NCI-H128 (cell line): ENCODE measurements around the gene AKAP8.
"Not testable (repeated sequence)": the region's sequence is repeated elsewhere in the genome, so short reads cannot be mapped to it uniquely, and the experiment has no call there.

Experiments
- DNase-seq: peaks from one replicate; lab custom pipeline; 2025; ENCODE audit not compliant: unreplicated experiment; lab: John Stamatoyannopoulos, UW

The AKAP8 gene

GRCh38 chr19:15374105-15374651 lies 5.4 kb downstream of the AKAP8 start:
- no peak for DNase-seq

GRCh38 chr19:15373644-15374043 lies 5.9 kb downstream of the AKAP8 start:
- DNase-seq: no peak

GRCh38 chr19:15372891-15373301 lies 6.7 kb downstream of the AKAP8 start:
- no peak for DNase-seq

- DNase-seq: no peak
Measured at GRCh38 chr19:15372470-15372869, 7.1 kb downstream of the AKAP8 start.

GRCh38 chr19:15371786-15372380 lies 7.7 kb downstream of the AKAP8 start:
- no peak for DNase-seq

- no peak for DNase-seq
Measured at GRCh38 chr19:15371119-15371518, 8.5 kb downstream of the AKAP8 start.

GRCh38 chr19:15369594-15369891 lies 10.0 kb downstream of the AKAP8 start:
- DNase-seq: no peak

- no peak for DNase-seq
Measured at GRCh38 chr19:15368798-15369593, 10.6 kb downstream of the AKAP8 start.

- DNase-seq: no peak
Measured at GRCh38 chr19:15368051-15368632, 11.4 kb downstream of the AKAP8 start.

GRCh38 chr19:15367439-15367838 lies 12.1 kb downstream of the AKAP8 start:
- no peak for DNase-seq

GRCh38 chr19:15365264-15365663 lies 14.3 kb downstream of the AKAP8 start:
- no peak for DNase-seq

- not testable (repeated sequence) for DNase-seq
Measured at GRCh38 chr19:15363791-15364190, 15.8 kb downstream of the AKAP8 start.

- not testable (repeated sequence) for DNase-seq
Measured at GRCh38 chr19:15363048-15363447, 16.5 kb downstream of the AKAP8 start.

GRCh38 chr19:15360015-15360414 lies 19.6 kb downstream of the AKAP8 start:
- DNase-seq: not testable (repeated sequence)

- no peak for DNase-seq
Measured at GRCh38 chr19:15358918-15359317, 20.7 kb downstream of the AKAP8 start.

- no peak for DNase-seq
Measured at GRCh38 chr19:15357906-15358305, 21.7 kb downstream of the AKAP8 start.

GRCh38 chr19:15354566-15355296 lies 24.9 kb downstream of the AKAP8 start:
- DNase-seq: no peak

- no peak for DNase-seq
Measured at GRCh38 chr19:15353908-15354307, 25.7 kb downstream of the AKAP8 start.

GRCh38 chr19:15352535-15352934 lies 27.1 kb downstream of the AKAP8 start:
- not testable (repeated sequence) for DNase-seq

GRCh38 chr19:15341328-15341727 lies 38.3 kb downstream of the AKAP8 start:
- not testable (repeated sequence) for DNase-seq

- no peak for DNase-seq
Measured at GRCh38 chr19:15340086-15340485, 39.5 kb downstream of the AKAP8 start.
